Activated CD4-positive, alpha-beta T cell treated with anti-CD3 and anti-CD28 coated beads, Interleukin-2, Interleukin-6, amounts not matched to agents 100 ng/mL and 50 ng/mL, durations not matched to agents 16 hours and 8 hours (primary cell): ENCODE measurements around the gene EEIG2.
"Not testable (repeated sequence)": the region's sequence is repeated elsewhere in the genome, so short reads cannot be mapped to it uniquely, and the experiment has no call there.

ENCODE experiments used
- DNase-seq: peaks from one replicate; pipeline ENCODE4 v3.0.0-alpha.2; 2020

Gene EEIG2

GRCh38 chr1:108559215-108560186, at the start of gene EEIG2:
TSS of gene EEIG2 (plus strand) at chr1:108560100. CDS start at chr1:108560429, 329 bp downstream.
- DNase-seq = peak; percentile 94

GRCh38 chr1:108511764-108512163, 48.1 kb upstream of the EEIG2 start:
- no peak for DNase-seq

GRCh38 chr1:108512239-108513043, 47.5 kb upstream of the EEIG2 start:
- DNase-seq = peak; percentile 46

- DNase-seq = no peak
Observed at GRCh38 chr1:108513044-108513415, 46.9 kb upstream of the EEIG2 start.

GRCh38 chr1:108513914-108514313, 46.0 kb upstream of the EEIG2 start:
- DNase-seq = not testable (repeated sequence)

- DNase-seq = not testable (repeated sequence)
Observed at GRCh38 chr1:108517301-108517897, 42.5 kb upstream of the EEIG2 start.

- DNase-seq = no peak
Observed at GRCh38 chr1:108521990-108522393, 37.9 kb upstream of the EEIG2 start.

GRCh38 chr1:108523829-108524228, 36.1 kb upstream of the EEIG2 start:
- DNase-seq = no peak

- no peak for DNase-seq
Observed at GRCh38 chr1:108524676-108525075, 35.2 kb upstream of the EEIG2 start.

GRCh38 chr1:108527135-108527534, 32.8 kb upstream of the EEIG2 start:
- no peak for DNase-seq

- DNase-seq = no peak
Observed at GRCh38 chr1:108527837-108528236, 32.1 kb upstream of the EEIG2 start.

- no peak for DNase-seq
Observed at GRCh38 chr1:108531444-108531843, 28.5 kb upstream of the EEIG2 start.

- no peak for DNase-seq
Observed at GRCh38 chr1:108532730-108533129, 27.2 kb upstream of the EEIG2 start.

GRCh38 chr1:108533351-108534083, 26.4 kb upstream of the EEIG2 start:
- peak; percentile 6 for DNase-seq

GRCh38 chr1:108534759-108535158, 25.1 kb upstream of the EEIG2 start:
- DNase-seq = no peak

- not testable (repeated sequence) for DNase-seq
Observed at GRCh38 chr1:108535315-108535897, 24.5 kb upstream of the EEIG2 start.

GRCh38 chr1:108536021-108536420, 23.9 kb upstream of the EEIG2 start:
- not testable (repeated sequence) for DNase-seq

GRCh38 chr1:108536791-108537190, 23.1 kb upstream of the EEIG2 start:
- not testable (repeated sequence) for DNase-seq

GRCh38 chr1:108537976-108538375, 21.9 kb upstream of the EEIG2 start:
- no peak for DNase-seq

GRCh38 chr1:108540977-108541376, 18.9 kb upstream of the EEIG2 start:
- no peak for DNase-seq

GRCh38 chr1:108541861-108542260, 18.0 kb upstream of the EEIG2 start:
- DNase-seq = no peak

- DNase-seq = not testable (repeated sequence)
Observed at GRCh38 chr1:108547493-108547892, 12.4 kb upstream of the EEIG2 start.
